Common myeloid progenitor, CD34-positive (primary cell): ENCODE measurements around the gene C1QTNF2.

Experiments
- CTCF ChIA-PET: fragments of 350-600 bp; sonication (Branson Sonifier 250); formaldehyde crosslinking; loops from one replicate; lab custom pipeline; 2021; ENCODE audit warnings: antibody characterized with exemption; lab: Charles Lee
- POLR2A ChIA-PET: fragments of 350-600 bp; sonication (Branson Sonifier 250); formaldehyde crosslinking; loops from one replicate; lab custom pipeline; 2021; ENCODE audit warnings: antibody characterized with exemption; lab: Charles Lee
- DNase-seq, 3 donors: peaks; one replicate each; pipeline versions ENCODE4 v3.0.0 to v3.0.0-alpha.2; 2013
- H3K27ac ChIP-seq, 2 experiments: 1 replicate in 1 of 2; 2 replicates in 1 of 2; pipeline ENCODE4 v1.7.0; 2013; ENCODE audit warnings: inconsistent platforms in 2 of 2, low read length in 2 of 2, mild to moderate bottlenecking in 2 of 2, low read depth in 1 of 2, moderate library complexity in 1 of 2; ENCODE audit not compliant: severe bottlenecking in 2 of 2, insufficient read depth in 1 of 2, poor library complexity in 1 of 2
- H3K27me3 ChIP-seq, 5 experiments: replicated peaks in 2 of 5; 1 replicate in 3 of 5; 2 replicates in 2 of 5; pipeline versions ENCODE4 v1.6.1 to v1.7.0; 2013; ENCODE audit warnings: low read length in 4 of 5, mild to moderate bottlenecking in 2 of 5, moderate library complexity in 2 of 5, inconsistent platforms in 1 of 5; ENCODE audit not compliant: insufficient read depth in 5 of 5, control insufficient read depth in 4 of 5
- H3K36me3 ChIP-seq, 4 experiments: 1 replicate in 2 of 4; 2 replicates in 2 of 4; pipeline versions ENCODE4 v1.6.1 to v1.7.0; 2013; ENCODE audit warnings: low read length in 3 of 4, control low read depth in 1 of 4, mild to moderate bottlenecking in 1 of 4; ENCODE audit not compliant: control insufficient read depth in 4 of 4, insufficient read depth in 4 of 4
- H3K4me1 ChIP-seq, 4 experiments: 1 replicate in 3 of 4; 2 replicates in 1 of 4; pipeline versions ENCODE4 v1.6.1 to v1.7.1; 2013; ENCODE audit warnings: low read length in 3 of 4, mild to moderate bottlenecking in 3 of 4, control low read depth in 1 of 4, inconsistent platforms in 1 of 4, moderate library complexity in 1 of 4; ENCODE audit not compliant: control insufficient read depth in 4 of 4, insufficient read depth in 4 of 4; ENCODE audit errors: control extremely low read depth in 1 of 4
- H3K4me3 ChIP-seq, 7 experiments: 1 replicate in 4 of 7; 2 replicates in 3 of 7; pipeline versions ENCODE4 v1.5.1 to v1.7.0; 2013; ENCODE audit warnings: mild to moderate bottlenecking in 7 of 7, low read length in 6 of 7, moderate library complexity in 6 of 7, inconsistent platforms in 2 of 7, low read depth in 2 of 7, control low read depth in 1 of 7; ENCODE audit not compliant: insufficient read depth in 4 of 7, control insufficient read depth in 1 of 7; ENCODE audit errors: extremely low read depth in 1 of 7
- H3K9me3 ChIP-seq, 5 experiments: 1 replicate in 4 of 5; 2 replicates in 1 of 5; pipeline versions ENCODE4 v1.6.1 to v1.7.1; 2013; ENCODE audit warnings: low read length in 4 of 5, mild to moderate bottlenecking in 2 of 5, inconsistent platforms in 1 of 5, low read depth in 1 of 5, moderate library complexity in 1 of 5; ENCODE audit not compliant: control insufficient read depth in 4 of 5, insufficient read depth in 2 of 5; ENCODE audit errors: control extremely low read depth in 1 of 5
- WGBS: methylation state at CpG from one replicate; pipeline ENCODE4 v1.1.5; 2013; ENCODE audit not compliant: insufficient coverage; 5-methylcytosine and 5-hydroxymethylcytosine counted together

C1QTNF2 gene

DNA sequence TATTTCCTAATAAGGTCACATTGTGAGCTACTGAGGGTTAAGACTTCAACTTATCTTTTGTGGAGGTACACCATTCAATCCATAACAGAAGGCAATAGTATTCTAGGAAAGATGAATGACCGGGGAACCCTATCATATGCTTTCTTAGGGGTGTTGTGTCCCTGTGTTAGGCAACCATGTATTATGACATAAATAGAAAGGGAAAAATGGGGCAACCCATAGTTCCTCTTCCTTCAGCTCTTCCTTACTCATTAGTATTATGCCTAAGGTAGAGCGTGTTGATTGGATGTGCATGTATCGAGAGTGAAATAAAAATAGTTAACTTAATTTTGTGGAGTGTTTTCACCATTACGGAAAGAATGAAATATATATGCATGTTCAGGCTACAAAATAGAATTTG is 52.0 kb downstream of the C1QTNF2 start:
- ChIA-PET CTCF (interaction anchor here (0.7 to 1.8 kb wide), 2 partner anchors 27 to 52 kb away, joined by 3 to 4 read pairs; no protein-coding TSS in a partner anchor), POLR2A (interaction anchor here (1.0 kb wide), 1 partner anchor 13 kb away, joined by 3 read pairs; no protein-coding TSS in a partner anchor)
- peaks cover 0 to 25% (median 4%) of the 10 kb centered on the region in 4 experiments for H3K4me1 ChIP-seq
- no peaks in the 10 kb centered on the region for H3K36me3 ChIP-seq
- no peak overlapping the region for H3K4me3 ChIP-seq
- no CpG with 5 or more reads among the region's 4 CpGs for WGBS
- no peak for DNase-seq
- H3K9me3 ChIP-seq = no peaks in the 10 kb centered on the region
- H3K27ac ChIP-seq = no peak overlapping the region
- H3K27me3 ChIP-seq = peaks cover 0 to 8% (median 0%) of the 10 kb centered on the region in 5 experiments

DNA sequence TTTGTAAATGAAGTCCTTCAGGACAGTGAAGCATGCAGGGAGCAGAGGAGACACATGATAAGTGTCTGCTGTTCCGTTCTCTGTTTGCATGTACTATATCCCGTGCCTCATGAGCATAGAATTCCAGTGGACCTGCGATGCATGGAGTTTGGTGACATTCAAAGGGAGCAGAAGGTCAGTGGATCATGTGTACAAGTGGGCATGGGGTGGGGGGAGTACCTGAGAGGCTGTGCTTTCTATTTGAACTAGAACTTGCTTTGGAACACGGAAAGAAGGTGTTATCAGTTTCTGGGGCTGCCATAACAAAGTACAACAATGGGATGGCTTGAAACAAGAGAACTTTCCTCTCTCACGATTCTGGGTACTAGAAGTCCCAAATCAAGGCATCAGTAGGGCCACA is 53.0 kb downstream of the C1QTNF2 start:
- Histone ChIP-seq H3K4me3 (no peak overlapping the region), H3K9me3 (no peaks in the 10 kb centered on the region), H3K27me3 (peaks cover 0 to 18% (median 6%) of the 10 kb centered on the region in 5 experiments), H3K4me1 (peaks cover 5 to 33% (median 9%) of the 10 kb centered on the region in 4 experiments), H3K36me3 (no peaks in the 10 kb centered on the region), H3K27ac (no peak overlapping the region)
- ChIA-PET POLR2A (no interaction called here), CTCF (no interaction called here)
- 93% methylated on average over 4 of the region's 5 CpGs for WGBS
- DNase-seq = no peak

DNA sequence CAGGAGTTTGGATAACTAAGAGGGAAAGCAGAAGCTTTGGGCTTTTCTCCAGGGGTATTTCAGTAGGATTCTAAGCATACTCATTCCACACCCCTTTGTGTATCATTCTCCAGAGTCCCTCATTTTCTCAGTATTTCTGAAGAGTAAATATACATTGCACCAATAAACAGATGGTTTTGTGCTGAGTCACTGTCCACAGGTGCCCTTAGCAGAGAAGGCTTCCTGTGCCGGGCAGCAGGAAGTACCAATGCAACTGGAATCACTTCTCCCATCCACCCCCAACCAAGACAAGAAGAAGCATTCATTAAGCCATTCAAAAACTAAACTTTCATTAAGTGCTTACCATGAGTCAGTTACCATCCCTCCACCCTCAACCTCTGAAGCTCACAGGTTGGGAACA is 54.5 kb downstream of the C1QTNF2 start:
- CTCF ChIA-PET = no interaction called here
- Histone ChIP-seq H3K27me3 (peaks cover 0 to 31% (median 7%) of the 10 kb centered on the region in 5 experiments), H3K36me3 (no peaks in the 10 kb centered on the region), H3K4me3 (no peak overlapping the region), H3K4me1 (peaks cover 7 to 43% (median 19%) of the 10 kb centered on the region in 4 experiments), H3K27ac (no peak overlapping the region), H3K9me3 (no peaks in the 10 kb centered on the region)
- peak in 2 of 3 donors; percentile 47 to 51 for DNase-seq
- POLR2A ChIA-PET = no interaction called here
- no CpG with 5 or more reads among the region's 1 CpG for WGBS

DNA sequence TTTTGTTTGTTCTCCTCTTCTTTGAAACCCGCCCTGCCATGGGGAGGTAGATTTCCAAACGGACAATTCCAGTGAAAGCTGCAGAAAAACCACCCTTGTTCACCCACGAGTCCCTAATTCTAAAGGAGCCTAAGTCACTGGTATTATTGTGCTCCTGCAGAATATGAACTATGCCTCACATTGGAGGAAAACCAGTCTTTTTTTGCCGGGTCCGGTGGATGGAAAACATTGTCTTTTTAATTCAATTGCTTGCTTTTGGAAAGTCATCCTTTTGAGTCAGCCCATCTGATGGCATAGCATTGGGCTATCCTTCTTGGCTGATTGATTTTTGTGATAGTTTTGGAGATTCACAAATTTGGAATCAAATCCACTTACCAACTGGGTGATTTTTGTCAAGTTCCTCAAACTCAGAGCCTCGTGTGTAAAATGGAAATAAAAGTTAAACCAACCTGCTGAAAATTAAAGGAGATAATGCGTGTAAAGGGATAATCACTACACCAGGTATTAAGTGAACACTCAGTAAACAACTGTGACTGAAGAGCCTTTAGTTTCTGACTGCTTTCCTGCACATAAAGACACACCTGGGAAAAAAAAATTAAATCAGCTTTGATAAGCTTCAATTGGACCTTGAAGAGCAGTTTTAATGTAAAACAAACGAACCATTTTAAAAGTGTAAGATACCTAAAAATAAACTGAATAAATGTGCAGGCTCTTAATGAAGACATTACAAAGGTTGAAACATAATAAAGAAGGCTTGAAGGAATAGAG is 57.3 kb downstream of the C1QTNF2 start:
- Histone ChIP-seq H3K4me1 (peaks cover 7 to 39% (median 19%) of the 10 kb centered on the region in 4 experiments), H3K36me3 (no peaks in the 10 kb centered on the region), H3K4me3 (peak overlapping the region in 6 of 7 experiments; percentile 60 to 78 (median 70)), H3K27me3 (peaks cover 0 to 52% (median 21%) of the 10 kb centered on the region in 5 experiments), H3K9me3 (no peaks in the 10 kb centered on the region), H3K27ac (no peak overlapping the region)
- POLR2A ChIA-PET = no interaction called here
- DNase-seq = peak in 2 of 3 donors; percentile 16 to 34
- CTCF ChIA-PET = no interaction called here
- WGBS = 4% methylated on average over 5 of the region's 8 CpGs

DNA sequence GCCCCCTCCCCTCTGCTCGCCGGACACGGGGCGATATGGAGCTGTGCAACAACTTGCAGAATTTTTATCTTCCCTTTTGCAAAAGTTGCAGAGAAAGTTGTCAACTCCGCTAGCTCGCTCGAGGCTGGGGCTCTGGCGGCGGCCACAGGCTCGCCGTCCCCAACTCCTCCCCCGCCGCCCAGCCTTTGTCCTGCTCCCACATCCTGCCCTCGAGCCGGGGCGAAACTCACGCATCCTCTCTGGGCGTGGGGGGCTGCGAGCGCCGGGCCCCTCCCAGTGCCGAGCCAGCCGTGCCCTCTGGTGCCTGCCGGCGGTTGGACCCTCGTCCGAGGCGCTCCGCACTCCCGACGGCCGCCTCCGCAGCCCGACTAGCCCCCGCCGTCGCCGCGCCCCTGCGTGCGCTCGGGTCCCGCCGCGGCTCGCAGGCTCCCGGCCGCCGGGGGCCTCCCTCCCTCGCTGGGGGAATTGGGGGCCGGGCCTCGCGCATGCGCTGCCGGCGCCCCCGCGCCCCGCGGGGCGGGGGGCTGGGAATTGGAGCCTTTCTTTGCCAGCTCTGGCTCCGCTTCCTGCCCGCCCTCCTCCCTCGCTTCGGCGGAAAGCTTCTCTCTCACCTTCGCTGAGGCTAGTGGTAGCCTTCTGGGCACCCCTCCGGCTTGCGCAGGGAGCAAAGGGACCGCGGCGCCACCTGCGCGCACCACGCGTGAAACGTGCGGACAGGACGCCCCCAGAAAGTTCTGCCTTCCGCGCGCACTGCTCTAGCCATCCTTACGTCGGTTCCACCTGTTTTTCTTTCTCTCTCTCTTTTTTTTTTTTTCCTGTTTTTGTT is 58.1 kb downstream of the C1QTNF2 start, which contains the start of gene CCNJL:
Gene CCNJL, minus strand, starts transcription at position 431 of the 826 bp plus-strand sequence. CDS start 641 bp downstream, outside the sequence.
- Histone ChIP-seq H3K36me3 (no peaks in the 10 kb centered on the region), H3K4me1 (peaks cover 7 to 38% (median 19%) of the 10 kb centered on the region in 4 experiments), H3K27me3 (peaks cover 0 to 55% (median 21%) of the 10 kb centered on the region in 5 experiments), H3K27ac (no peak within 1 kb of the TSS), H3K9me3 (no peaks in the 10 kb centered on the region), H3K4me3 (peak within 1 kb of the TSS; percentile 49 to 78 (median 67))
- POLR2A ChIA-PET = interaction anchor here (0.5 kb wide), 1 partner anchor 23 kb away, joined by 3 read pairs; no protein-coding TSS in a partner anchor
- peak; percentile 19 to 57 (median 49) for DNase-seq
- CTCF ChIA-PET = interaction anchor here (0.8 to 1.1 kb wide), 2 partner anchors 33 to 290 kb away, joined by 3 read pairs; no protein-coding TSS in a partner anchor
- WGBS = under 1% methylated on average over 71 of the region's 84 CpGs

DNA sequence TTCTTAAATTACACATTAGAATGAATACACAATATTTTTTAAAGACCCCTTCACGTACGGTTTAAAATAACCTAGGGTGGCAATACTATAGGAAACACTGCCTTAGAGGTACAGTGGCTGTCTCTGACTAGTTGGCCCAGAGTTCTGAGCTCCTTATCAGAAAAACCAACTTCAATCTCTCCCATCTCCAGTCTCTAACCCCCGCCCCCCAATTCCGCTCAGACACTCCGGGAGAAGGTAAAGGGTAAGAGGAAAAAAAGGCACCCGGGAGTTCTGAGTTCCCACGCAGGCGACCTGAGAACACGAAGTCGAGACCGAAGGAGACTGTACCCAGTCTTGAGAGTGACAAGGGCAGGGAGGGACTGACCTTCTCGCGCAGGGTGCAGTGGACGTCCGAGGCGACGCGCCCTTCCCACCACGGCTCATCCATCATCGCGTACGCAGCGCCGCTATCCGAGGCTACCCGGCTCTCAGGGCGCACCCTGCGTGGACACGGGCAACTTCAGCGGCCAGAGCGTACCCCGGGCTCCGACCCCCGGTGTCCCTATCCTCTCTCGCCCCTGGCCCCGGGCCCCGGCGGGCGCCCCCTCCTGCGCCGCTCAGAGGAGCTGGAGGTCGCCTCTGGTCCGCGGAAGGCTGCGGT is 58.8 kb downstream of the C1QTNF2 start:
- no peak for DNase-seq
- Histone ChIP-seq H3K27me3 (peaks cover 0 to 55% (median 21%) of the 10 kb centered on the region in 5 experiments), H3K4me3 (peak overlapping the region; percentile 49 to 78 (median 67)), H3K9me3 (no peaks in the 10 kb centered on the region), H3K36me3 (no peaks in the 10 kb centered on the region), H3K27ac (no peak overlapping the region), H3K4me1 (peaks cover 7 to 30% (median 19%) of the 10 kb centered on the region in 4 experiments)
- ChIA-PET CTCF (interaction anchor here (0.8 to 1.7 kb wide), 3 partner anchors 31 to 289 kb away, joined by 3 read pairs; no protein-coding TSS in a partner anchor), POLR2A (no interaction called here)
- WGBS = 0% methylated on average over 23 of the region's 45 CpGs
